COR-L47 (cell line): Measurements from ENCODE around the gene ISL2.

Experiments
- DNase-seq: peaks from one replicate; lab custom pipeline; 2025; lab: John Stamatoyannopoulos, UW

ISL2 gene

DNA sequence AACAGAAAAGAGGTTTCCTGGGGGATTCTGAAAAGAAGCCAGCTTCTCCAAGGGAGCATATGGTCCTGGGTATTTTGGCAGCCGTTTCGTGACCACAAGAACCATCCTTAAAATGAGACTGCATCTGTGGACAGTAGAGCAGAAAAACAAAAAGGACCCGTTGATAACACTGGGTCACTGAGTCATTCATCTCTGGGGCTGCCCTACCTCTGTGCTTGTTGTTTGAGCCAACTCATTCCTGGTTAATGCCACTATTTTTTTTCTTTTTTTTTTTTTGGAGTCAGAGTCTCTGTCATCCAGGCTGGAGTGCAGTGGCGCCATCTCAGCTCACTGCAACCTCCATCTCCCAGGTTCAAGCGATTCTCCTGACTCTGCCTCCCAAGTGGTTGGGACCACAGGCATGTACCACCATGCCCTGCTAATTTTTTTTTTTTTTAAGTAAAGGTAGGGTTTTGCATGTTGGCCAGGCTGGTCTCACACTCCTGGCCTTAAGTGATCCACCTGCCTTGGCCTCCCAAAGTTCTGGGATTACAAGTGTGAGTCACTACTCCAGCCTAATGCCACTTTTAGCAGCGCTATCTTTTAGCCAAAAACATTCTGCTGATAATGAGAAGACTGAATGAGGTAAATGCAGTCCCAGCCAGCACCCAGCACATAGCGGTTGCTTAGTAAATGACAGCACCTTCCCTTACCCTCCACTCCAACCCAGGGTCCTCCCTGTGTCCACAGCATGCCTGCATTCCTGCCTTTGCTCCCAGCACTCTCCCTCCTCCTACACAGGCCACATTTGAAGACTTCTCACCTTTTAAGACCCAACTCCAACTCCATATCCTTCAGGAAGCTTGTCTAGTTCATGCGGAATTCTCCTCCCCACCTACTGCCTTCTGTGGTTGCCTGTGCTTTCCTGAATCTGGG is 9.1 kb upstream of the ISL2 start:
- no peak for DNase-seq

DNA sequence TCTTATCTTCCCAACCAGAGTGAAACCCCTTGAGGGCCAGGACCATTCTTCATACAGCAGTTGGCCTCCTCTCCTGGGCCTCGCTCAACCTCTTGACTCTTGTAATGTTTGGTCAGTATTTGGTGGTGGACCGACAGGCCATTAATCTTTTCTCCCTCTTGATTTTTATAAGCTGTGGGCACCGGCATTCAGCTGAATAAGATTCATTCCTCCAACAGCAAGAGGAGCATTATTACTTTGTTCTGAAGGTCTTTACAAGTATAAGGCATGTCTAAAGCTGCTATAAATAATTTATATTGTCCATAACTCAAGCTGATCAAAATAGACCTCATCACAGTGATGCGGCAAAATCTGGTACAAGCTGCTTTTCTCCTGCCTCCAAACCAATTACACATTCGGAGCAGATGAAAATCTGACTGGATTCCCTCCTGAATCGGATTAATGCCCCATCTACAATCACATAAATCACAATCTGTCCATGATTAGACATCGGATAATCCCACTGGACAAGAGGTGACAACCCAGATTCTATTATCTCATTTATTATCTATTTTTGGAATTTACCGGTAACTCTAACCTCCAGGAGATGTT is 8.4 kb upstream of the ISL2 start:
- DNase-seq = no peak

DNA sequence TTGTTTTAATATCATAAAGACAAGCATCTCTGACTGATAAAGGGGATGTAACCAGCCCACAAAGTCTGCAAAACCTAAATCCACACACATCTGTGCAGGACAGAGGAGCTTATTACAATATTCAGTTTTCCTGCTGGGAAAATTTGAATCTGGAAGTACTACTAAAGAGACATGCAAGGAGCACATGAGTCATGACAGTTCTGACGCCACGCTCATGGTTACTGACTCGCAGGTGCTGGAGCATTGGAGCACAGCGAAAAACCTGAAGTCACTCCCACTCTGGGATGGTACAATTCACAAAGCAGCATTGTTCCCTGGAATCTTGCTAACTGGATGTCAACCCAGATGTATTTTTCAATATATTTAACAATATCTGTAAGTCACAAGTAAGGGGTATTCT is 7.6 kb upstream of the ISL2 start:
- no peak for DNase-seq

DNA sequence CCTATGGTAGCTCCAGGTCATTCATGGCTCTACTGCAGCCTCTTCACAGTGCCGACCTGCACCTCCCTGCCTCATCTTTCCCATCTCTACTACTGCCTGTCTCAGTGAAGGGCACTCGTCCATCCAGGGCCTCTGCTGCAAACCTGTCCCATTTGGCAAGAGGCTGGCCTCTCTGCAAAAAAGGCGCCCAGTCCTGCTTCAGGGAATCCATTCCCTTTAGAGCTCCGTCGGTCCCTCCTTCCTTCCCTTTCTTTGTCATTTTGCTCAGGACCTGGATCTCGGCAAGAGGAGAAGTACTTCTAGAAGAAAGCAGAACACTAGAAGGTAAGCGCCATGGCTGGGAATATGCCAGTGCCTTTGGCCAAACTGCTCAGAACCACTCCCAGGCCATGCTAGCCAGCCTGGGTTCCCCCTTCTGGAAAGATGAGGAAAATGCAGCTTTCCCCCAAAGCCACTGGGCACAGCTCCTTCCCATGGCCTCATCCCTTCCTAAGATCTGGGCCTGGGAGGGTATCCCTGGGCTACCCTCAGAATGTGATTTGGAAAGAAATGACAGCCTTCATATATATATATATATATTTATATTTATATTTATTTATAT is 6.4 kb upstream of the ISL2 start:
- DNase-seq = peak; percentile 40

DNA sequence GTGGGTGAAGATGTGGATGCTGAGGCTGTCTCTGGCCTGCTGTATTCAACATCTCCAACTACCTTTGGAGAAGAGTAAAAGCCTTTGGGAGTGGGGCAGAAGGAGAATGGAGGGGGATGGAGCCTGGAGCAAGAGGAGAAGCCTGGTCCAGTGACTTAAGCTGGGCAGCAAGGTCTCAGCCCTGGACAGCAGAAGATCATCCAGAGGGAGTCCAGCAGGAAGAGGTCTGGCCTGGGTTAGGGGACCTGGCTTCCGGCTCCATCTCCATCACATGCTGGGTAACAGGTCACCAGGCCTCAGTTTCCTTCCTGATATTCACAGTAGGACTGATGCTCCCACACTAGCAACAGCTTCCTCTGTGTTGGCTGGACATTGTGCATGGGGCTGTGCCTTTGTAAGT is 3.8 kb upstream of the ISL2 start:
- no peak for DNase-seq

DNA sequence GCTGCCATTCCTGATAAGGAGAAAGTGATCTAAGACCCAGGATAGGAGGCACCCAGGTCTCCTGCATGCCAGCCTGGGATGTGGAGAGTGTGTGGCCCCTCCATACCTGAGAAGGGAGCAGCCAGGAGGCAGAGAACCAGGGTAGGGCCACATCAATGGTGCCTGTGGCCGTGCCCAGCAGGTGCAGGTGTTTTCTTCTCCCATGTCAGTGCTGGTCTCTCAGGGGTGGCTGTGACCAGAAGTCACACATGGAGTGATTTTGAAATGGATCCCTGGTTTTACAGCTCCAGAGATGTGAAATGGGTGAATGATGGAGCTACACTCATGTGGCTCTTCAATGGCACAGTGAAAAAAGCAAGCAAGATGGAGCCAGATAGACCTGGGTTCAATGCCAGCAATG is 3.3 kb upstream of the ISL2 start:
- DNase-seq = no peak

DNA sequence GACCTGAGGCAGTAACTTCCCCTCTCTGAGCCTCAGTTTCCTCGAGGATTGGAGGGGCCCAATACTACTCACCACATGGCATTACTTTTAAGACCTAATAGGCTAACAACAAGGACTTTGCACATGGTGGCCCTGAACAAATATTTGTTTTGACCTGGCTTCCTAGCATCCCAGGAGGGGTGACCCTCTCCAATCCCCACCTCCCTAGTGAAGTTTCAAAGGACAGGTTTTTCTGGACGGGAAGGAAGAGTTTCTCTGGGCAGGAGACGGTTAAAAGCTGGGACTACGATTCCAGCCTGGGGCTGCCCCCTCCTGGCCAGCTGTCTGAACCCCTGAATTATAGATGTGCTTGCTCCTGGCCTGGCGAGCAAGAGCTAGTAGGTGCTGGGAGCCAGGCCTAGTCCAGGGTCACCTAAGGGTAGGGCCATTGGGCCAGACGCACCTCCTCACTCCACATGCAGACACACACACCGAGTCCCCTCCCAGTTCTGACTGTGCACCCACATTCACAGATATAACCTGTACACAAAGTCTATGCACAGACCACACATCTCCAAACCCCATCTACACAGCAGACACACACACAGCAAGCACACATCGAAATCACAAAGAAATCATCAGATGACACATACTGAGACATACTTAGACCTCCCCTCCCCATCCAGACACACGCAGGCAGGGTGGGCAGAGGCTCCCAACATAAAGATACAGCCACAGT is 2.7 kb upstream of the ISL2 start:
- DNase-seq = no peak

DNA sequence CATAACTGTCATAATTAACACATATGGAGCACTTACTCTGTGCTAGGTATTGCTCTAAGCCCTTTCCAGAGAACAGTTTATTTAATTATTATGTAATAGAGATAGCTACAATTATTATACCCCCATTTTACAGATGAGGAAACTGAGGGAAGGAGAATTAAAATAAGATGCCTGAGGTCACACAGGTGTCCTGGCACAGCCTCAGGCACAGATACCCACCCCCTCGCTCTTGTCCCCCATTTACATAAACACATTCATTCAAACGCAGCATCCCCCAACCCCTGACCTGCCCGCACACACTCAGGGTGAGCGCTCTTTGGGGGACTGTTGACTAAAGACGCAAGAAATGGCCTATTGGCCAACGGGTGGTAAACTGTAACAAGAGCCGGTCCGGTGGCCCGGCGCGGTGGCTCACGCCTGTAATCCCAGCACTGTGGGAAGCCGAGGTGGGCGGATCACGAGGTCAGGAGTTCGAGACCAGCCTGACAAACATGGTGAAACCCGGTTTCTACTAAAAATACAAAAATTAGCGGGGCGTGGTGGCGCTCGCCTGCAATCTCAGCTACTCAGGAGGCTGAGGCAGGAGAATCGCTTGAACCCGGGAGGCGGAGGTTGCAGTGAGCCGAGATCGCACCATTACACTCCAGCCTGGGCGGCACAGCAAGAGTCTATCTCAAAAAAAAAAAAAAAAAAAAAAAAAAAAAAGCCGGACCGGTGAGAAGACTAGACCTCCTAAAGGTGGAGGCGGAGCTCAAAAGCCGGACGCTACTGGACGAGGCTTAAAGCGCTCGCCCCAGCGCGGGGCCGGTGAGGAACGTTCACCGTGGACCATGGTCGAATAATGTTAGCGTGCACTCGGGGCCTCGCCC is 1.9 kb upstream of the ISL2 start:
- no peak for DNase-seq

DNA sequence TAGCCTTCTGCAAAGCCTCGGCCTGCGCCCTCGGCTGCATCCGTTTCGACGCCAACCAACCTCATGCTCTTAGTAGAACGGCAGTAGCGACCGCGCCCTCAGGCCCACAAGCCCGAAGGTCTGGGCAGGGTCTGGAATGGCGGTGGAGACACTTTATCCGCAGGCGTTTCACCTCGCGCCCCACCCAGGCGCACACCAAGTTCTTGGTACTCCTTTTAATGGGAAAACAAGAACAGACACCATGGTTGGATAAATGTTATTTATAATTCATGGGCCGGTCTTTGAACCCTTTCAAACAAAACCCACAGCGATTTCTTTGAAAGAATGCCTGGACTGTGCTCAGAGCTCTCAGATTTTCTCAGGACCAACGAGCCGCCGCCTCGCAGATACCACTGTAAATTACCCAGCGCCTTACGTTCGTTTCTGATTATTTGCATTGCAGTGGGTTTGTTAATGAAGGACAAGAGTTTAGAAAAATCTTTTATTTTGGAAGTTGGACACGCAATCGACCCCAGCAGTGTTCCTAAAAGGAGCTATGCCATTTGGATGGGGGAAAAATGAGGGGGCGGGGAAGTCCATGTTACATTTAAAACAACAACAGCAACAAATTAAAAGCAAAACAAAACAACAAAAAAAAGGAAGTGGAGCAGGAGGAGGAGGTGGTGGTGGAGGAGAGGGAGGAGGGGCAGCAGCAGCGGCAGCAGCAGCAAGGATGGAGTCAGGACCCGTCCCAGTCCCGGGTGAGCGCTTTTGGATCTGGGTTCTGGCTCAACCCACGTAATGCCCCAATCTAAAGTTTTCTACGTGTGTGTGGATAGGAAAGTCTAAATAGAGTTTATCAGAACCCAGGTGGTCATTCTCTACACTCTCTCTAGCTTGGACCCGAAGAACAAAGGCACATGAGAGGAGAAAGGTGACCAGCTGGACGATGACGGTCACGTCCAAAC is 993 bp upstream of the ISL2 start:
- no peak for DNase-seq

DNA sequence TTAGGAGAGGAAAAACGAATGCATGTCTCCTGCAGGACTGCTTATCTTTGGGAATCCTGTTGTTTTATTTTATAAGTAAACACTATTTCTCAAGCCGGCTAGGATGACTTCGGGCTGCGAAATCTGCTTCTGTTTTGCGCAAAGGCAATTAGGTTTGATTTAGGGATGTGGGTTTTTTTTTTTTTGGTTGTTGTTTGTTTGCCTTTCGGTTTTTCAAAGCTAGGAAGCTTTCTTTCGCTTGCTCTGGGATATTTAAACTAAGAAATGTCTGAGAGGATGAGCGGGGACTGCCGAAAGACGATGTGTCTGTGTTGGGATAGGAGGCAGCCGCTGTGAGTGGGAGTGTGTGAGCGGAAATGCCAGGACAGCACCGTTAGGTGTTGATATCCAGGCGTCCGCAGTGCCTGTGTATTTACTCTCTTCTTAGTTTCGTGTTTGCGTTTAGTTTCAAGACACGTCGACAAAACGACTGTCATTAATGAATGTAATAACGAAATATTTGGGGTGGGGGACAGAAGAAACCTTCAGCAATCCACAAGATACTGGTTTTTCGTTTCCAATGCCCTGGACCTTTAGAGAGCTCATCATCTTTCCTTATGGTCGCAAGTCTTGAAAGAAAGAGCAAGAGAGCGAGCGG is 604 bp downstream of the ISL2 start:
- DNase-seq = no peak

DNA sequence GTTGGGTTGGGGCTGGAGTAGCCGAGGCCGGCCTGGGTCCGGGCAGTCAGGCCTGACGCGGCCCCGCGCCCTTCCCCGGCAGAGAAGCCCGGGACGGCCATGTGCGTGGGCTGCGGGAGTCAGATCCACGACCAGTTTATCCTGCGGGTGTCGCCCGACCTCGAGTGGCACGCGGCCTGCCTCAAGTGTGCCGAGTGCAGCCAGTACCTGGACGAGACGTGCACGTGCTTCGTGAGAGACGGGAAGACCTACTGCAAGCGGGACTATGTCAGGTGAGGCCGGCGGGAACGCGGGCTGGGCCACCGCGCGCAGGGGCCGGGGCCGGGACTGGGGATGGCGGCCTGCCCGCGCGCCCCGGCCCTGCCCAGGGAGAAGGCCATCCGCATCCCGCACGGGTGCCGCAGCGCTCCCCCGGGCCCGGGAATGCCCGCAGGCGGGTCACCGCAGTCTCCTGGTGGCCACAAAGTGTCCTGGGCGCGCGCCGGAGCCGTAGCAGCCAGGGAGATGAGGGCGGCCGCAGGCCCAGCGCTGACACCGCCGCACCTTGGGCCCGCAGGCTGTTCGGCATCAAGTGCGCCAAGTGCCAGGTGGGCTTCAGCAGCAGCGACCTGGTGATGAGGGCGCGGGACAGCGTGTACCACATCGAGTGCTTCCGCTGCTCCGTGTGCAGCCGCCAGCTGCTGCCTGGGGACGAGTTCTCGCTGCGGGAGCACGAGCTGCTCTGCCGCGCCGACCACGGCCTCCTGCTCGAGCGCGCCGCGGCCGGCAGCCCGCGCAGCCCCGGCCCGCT is 1.3 kb downstream of the ISL2 start:
- no peak for DNase-seq

DNA sequence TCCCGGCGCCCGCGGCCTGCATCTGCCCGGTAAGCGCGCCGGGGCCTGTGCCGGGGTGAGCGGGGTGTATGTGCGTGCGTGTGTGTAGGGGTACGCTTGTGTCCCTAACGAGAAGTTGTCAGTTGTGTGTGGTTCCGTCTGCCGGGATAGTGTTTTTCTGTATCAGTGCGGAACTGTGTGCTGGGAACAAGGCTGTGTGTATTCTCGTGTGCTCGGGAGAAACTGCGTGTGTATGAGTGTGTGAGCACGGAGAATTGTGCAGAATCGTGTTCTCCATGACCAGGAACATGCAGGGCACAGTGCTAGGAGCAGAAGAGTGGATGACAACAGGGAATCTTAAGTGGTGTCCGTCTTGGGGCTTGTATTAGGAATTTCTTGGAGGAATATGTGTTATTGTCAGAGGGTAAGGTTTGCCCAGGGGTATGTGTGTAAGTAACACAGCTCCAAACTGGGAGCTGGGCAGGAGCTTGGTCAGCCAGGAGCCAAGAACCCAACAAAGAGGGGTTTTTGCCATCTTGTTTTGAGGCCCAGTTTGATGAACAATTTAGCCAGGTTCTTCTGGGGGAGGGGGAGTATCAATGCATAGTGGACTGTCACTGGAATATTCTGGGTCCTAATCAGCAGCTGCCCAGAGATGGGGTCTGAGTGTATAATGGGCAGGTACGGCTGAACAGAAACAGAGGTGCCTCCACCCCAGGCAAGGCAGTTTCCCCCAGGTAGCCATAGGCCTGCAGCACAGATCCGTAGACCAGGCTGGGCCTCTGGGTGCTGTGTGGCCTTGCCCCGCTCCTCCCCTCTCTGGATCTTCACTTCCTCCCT is 2.1 kb downstream of the ISL2 start:
- no peak for DNase-seq

DNA sequence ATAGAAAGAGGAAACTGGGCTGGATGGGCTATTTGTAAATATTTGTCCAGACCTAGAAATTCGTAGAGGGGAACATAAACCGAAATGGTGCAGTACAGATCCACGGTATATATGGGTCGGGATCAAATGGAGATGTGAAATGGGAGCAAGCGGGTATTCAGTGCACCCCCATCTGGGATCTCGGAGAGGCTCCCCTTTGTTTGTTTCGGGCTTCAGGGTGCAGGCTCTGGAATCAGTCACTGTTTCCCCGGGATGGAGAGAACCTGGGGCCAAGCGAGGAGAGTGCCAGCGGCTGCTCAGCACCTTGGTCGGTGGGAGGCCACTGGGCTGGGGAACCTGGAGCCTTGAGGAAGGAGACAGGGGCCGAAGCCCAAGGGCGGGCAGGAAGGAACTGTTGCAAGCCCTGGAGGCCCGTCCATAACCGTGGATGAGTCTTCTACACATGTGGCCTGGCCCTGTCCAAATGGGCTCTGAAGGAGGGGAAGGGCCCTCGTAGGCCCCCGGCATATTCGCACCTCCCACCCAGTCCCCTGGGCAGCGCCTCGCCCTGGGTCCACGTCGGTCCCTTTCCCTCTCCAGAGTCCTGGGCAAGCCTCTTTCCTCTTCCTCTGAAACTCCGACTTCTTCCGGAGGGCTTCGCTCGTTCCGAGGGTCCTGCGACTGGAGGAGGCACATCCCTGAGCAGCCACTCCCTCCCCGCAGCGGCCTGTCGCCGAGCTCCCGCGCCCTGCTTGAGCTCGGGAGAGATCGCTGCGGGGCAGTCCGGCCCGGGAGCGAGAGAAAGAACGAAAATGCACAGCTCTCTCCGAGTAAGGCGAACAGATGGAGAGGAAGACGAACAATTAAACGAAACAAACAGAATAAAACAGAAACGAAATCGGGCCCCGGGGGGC is 3.0 kb downstream of the ISL2 start:
- no peak for DNase-seq

DNA sequence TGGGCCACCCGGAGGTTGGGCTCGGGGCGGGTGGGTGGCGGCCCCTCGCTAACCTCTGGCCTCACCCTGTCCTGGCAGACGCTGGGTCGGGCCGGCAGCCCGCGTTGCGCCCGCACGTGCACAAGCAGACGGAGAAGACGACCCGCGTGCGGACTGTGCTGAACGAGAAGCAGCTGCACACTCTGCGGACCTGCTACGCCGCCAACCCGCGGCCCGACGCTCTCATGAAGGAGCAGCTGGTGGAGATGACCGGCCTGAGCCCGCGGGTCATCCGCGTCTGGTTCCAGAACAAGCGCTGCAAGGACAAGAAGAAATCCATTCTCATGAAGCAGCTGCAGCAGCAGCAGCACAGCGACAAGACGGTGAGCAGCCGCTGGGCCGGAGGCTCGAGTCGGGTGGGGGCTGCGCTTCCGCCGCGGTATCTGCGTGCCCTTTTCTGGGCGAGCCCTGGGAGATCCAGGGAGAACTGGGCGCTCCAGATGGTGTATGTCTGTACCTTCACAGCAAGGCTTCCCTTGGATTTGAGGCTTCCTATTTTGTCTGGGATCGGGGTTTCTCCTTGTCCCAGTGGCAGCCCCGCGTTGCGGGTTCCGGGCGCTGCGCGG is 3.7 kb downstream of the ISL2 start:
- DNase-seq = peak; percentile 38

DNA sequence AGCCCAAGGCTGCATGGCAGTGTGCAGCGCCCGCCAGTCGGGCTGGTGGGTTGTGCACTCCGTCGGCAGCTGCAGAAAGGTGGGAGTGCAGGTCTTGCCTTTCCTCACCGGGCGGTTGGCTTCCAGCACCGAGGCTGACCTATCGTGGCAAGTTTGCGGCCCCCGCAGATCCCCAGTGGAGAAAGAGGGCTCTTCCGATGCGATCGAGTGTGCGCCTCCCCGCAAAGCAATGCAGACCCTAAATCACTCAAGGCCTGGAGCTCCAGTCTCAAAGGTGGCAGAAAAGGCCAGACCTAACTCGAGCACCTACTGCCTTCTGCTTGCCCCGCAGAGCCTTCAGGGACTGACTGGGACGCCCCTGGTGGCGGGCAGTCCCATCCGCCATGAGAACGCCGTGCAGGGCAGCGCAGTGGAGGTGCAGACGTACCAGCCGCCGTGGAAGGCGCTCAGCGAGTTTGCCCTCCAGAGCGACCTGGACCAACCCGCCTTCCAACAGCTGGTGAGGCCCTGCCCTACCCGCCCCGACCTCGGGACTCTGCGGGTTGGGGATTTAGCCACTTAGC is 4.3 kb downstream of the ISL2 start:
- peak; percentile 50 for DNase-seq

DNA sequence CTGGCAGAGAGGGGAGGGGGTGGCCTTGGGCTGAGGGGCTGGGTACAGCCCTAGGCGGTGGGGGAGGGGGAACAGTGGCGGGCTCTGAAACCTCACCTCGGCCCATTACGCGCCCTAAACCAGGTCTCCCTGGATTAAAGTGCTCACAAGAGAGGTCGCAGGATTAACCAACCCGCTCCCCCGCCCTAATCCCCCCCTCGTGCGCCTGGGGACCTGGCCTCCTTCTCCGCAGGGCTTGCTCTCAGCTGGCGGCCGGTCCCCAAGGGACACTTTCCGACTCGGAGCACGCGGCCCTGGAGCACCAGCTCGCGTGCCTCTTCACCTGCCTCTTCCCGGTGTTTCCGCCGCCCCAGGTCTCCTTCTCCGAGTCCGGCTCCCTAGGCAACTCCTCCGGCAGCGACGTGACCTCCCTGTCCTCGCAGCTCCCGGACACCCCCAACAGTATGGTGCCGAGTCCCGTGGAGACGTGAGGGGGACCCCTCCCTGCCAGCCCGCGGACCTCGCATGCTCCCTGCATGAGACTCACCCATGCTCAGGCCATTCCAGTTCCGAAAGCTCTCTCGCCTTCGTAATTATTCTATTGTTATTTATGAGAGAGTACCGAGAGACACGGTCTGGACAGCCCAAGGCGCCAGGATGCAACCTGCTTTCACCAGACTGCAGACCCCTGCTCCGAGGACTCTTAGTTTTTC is 4.9 kb downstream of the ISL2 start:
- no peak for DNase-seq
